Measurements from ENCODE around the gene PTPN5.
"Not testable (repeated sequence)": the region's sequence is repeated elsewhere in the genome, so short reads cannot be mapped to it uniquely, and the experiment has no call there.

The PTPN5 gene

GRCh38 chr11:18791207-18791968 lies at the start of gene PTPN5:
Gene PTPN5 (minus strand): TSS chr11:18791798. CDS start chr11:18771958, 19,840 bp downstream.
- no peaks in the 10 kb centered on the region for H3K4me1 ChIP-seq (ENCODE audit: control insufficient read depth in 2 of 2, insufficient read depth in 2 of 2, low read length in 2 of 2)
- no peak within 1 kb of the TSS for H3K27ac ChIP-seq (ENCODE audit: low read depth in 2 of 2, low read length in 2 of 2)
- no peak within 1 kb of the TSS for H3K9ac ChIP-seq (ENCODE audit: low read depth in 1 of 2, low read length in 2 of 2)
- peaks cover 23 to 28% of the 10 kb centered on the region in 2 donors for H3K27me3 ChIP-seq (ENCODE audit: control insufficient read depth in 2 of 2, insufficient read depth in 2 of 2, low read length in 2 of 2)
- no peaks in the 10 kb centered on the region for H3K9me3 ChIP-seq (ENCODE audit: control insufficient read depth in 2 of 2, low read length in 2 of 2)
- H3K4me3 ChIP-seq (ENCODE audit: low read length in 2 of 2): no peak within 1 kb of the TSS
- no peaks in the 10 kb centered on the region for H3K36me3 ChIP-seq (ENCODE audit: control insufficient read depth in 2 of 2, insufficient read depth in 2 of 2, low read length in 2 of 2)

DNA sequence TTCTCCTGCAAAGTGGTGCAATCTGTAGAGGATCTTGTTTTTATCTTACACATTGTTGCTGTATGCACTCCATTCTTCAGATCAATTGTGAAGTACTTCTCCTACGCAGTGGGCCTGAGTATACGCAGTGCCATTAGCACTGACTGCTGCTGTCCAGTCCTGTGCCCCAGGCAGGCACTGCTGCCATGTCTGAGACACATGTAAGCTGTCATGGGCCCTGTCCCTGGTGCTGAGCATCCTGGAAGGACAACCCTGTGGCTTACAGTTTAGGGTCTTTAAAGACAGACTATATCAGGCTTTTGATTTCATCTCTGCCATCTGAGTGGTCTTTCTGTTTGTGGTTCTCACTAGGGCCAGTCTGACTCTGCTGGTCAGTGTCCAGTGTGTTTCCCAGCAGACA lies 44.8 kb upstream of the PTPN5 start:
- H3K9me3 ChIP-seq (ENCODE audit: control insufficient read depth in 2 of 2, low read length in 2 of 2): no peaks in the 10 kb centered on the region
- no peaks in the 10 kb centered on the region for H3K4me1 ChIP-seq (ENCODE audit: control insufficient read depth in 2 of 2, insufficient read depth in 2 of 2, low read length in 2 of 2)
- no peaks in the 10 kb centered on the region for H3K27me3 ChIP-seq (ENCODE audit: control insufficient read depth in 2 of 2, insufficient read depth in 2 of 2, low read length in 2 of 2)
- no peak overlapping the region for H3K4me3 ChIP-seq (ENCODE audit: low read length in 2 of 2)
- no peak overlapping the region for H3K27ac ChIP-seq (ENCODE audit: low read depth in 2 of 2, low read length in 2 of 2)
- no peak overlapping the region for H3K9ac ChIP-seq (ENCODE audit: low read depth in 1 of 2, low read length in 2 of 2)
- no peaks in the 10 kb centered on the region for H3K36me3 ChIP-seq (ENCODE audit: control insufficient read depth in 2 of 2, insufficient read depth in 2 of 2, low read length in 2 of 2)

GRCh38 chr11:18834754-18835466 lies 43.3 kb upstream of the PTPN5 start:
- Histone ChIP-seq H3K36me3 (ENCODE audit: control insufficient read depth in 2 of 2, insufficient read depth in 2 of 2, low read length in 2 of 2) (no peaks in the 10 kb centered on the region), H3K4me3 (ENCODE audit: low read length in 2 of 2) (no peak overlapping the region), H3K4me1 (ENCODE audit: control insufficient read depth in 2 of 2, insufficient read depth in 2 of 2, low read length in 2 of 2) (no peaks in the 10 kb centered on the region), H3K9me3 (ENCODE audit: control insufficient read depth in 2 of 2, low read length in 2 of 2) (no peaks in the 10 kb centered on the region), H3K27me3 (ENCODE audit: control insufficient read depth in 2 of 2, insufficient read depth in 2 of 2, low read length in 2 of 2) (peaks cover 0 to 2% of the 10 kb centered on the region in 2 donors), H3K9ac (ENCODE audit: low read depth in 1 of 2, low read length in 2 of 2) (no peak overlapping the region), H3K27ac (ENCODE audit: low read depth in 2 of 2, low read length in 2 of 2) (no peak overlapping the region)

DNA sequence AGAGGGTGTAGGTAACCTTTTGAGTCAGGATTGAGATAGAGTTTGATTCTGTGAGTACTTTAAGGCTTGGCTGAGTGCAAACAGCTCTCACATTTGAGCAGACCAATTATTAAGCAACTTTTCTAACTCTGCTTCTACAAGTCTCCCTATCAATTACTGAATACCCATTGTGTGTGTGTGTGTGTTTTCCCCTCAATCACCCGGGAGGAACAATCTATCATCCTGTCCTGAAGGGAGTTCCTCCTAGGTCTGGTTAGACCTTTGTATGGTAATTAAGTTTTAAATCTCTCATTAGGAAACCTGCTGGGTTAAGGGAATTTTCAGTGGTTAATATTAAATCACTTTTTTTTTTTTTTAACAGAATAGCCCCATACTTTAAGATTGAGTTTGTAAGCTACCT lies 28.6 kb upstream of the PTPN5 start:
- H3K4me1 ChIP-seq (ENCODE audit: control insufficient read depth in 2 of 2, insufficient read depth in 2 of 2, low read length in 2 of 2); H3K4me3 ChIP-seq (ENCODE audit: low read length in 2 of 2); H3K9ac ChIP-seq (ENCODE audit: low read depth in 1 of 2, low read length in 2 of 2); H3K36me3 ChIP-seq (ENCODE audit: control insufficient read depth in 2 of 2, insufficient read depth in 2 of 2, low read length in 2 of 2); H3K9me3 ChIP-seq (ENCODE audit: control insufficient read depth in 2 of 2, low read length in 2 of 2); H3K27me3 ChIP-seq (ENCODE audit: control insufficient read depth in 2 of 2, insufficient read depth in 2 of 2, low read length in 2 of 2); H3K27ac ChIP-seq (ENCODE audit: low read depth in 2 of 2, low read length in 2 of 2): not testable (repeated sequence)

DNA sequence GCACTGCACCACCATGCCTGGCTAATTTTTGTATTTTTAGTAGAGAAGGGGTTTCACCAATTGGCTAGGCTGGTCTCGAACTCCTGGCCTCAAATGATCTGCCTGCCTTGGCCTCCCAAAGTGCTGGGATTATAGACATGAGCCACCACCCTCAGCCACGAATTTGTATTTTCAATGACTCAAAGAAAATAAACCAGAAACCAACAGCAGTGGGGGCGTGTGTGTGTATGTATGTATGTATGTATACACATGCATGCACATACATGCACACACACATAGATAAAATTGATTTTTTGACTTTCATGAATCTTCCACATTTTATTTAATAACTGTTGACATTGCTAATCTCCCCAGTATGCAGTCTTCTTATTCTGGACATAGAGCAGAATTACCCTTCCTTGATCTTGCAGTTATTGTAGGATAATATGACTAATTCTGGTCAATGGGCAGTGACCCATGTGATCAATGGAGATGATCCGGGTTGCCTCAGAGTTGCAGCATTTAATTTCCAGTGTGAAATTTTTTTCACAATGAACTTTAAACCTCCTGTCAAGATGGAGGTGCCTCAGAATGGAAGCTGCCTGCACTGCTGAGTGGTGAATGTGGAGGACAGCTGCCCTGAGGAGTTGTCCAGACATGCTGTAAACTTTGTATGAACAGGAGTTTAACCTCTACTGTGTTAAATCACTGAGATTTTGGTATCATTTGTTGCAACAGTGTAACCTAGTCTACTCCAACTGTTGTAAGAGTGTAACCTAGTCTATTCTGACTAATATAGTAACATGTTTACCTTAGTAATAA lies 12.8 kb upstream of the PTPN5 start:
- Histone ChIP-seq H3K4me3 (ENCODE audit: low read length in 2 of 2) (no peak overlapping the region), H3K4me1 (ENCODE audit: control insufficient read depth in 2 of 2, insufficient read depth in 2 of 2, low read length in 2 of 2) (no peaks in the 10 kb centered on the region), H3K27me3 (ENCODE audit: control insufficient read depth in 2 of 2, insufficient read depth in 2 of 2, low read length in 2 of 2) (no peaks in the 10 kb centered on the region), H3K27ac (ENCODE audit: low read depth in 2 of 2, low read length in 2 of 2) (no peak overlapping the region), H3K9me3 (ENCODE audit: control insufficient read depth in 2 of 2, low read length in 2 of 2) (no peaks in the 10 kb centered on the region), H3K9ac (ENCODE audit: low read depth in 1 of 2, low read length in 2 of 2) (no peak overlapping the region), H3K36me3 (ENCODE audit: control insufficient read depth in 2 of 2, insufficient read depth in 2 of 2, low read length in 2 of 2) (no peaks in the 10 kb centered on the region)

DNA sequence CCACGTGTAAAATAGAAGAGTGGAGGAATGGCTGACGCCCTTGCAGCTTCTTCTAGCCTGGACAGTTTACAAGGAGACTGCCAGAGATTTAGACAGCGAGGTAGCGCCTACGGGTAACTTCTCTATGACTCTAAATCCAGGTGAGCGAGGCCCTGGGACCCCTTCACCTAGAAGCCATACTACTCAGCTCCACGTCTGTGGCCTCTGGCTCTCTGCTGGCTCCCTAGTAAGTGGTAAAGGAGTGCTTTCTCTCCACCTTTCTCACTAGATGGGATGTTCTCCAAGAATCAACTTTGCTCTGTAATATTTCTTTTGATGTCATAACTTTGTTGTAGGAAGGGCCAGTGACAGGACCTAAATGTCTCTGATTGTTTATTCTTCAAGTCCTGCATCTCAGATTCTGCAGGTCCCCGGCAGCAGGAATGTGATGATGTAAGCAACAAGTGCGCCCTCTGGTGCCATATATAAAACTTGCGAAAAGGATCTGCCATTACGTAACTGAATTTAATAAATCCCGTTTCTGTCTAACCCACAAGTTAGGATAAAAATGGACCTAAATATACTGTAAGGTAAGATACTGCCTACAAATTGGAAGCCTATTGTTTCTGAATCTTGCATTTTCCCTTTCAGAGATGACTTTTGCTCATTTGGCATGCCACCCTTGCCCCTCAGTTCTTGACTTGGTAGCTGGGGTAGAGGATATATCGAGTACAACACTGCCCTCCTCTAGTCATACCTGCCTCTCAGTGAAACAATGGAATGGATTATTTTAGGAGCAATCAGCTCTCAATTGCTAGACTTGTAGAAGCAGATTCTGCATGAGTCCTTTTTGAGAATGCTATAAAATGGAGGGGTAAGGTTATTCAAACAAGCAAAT lies 11.0 kb upstream of the PTPN5 start:
- no peak overlapping the region for H3K4me3 ChIP-seq (ENCODE audit: low read length in 2 of 2)
- no peak overlapping the region for H3K9ac ChIP-seq (ENCODE audit: low read depth in 1 of 2, low read length in 2 of 2)
- H3K27ac ChIP-seq (ENCODE audit: low read depth in 2 of 2, low read length in 2 of 2): no peak overlapping the region
- no peaks in the 10 kb centered on the region for H3K4me1 ChIP-seq (ENCODE audit: control insufficient read depth in 2 of 2, insufficient read depth in 2 of 2, low read length in 2 of 2)
- H3K36me3 ChIP-seq (ENCODE audit: control insufficient read depth in 2 of 2, insufficient read depth in 2 of 2, low read length in 2 of 2): no peaks in the 10 kb centered on the region
- H3K9me3 ChIP-seq (ENCODE audit: control insufficient read depth in 2 of 2, low read length in 2 of 2): no peaks in the 10 kb centered on the region
- H3K27me3 ChIP-seq (ENCODE audit: control insufficient read depth in 2 of 2, insufficient read depth in 2 of 2, low read length in 2 of 2): no peaks in the 10 kb centered on the region

DNA sequence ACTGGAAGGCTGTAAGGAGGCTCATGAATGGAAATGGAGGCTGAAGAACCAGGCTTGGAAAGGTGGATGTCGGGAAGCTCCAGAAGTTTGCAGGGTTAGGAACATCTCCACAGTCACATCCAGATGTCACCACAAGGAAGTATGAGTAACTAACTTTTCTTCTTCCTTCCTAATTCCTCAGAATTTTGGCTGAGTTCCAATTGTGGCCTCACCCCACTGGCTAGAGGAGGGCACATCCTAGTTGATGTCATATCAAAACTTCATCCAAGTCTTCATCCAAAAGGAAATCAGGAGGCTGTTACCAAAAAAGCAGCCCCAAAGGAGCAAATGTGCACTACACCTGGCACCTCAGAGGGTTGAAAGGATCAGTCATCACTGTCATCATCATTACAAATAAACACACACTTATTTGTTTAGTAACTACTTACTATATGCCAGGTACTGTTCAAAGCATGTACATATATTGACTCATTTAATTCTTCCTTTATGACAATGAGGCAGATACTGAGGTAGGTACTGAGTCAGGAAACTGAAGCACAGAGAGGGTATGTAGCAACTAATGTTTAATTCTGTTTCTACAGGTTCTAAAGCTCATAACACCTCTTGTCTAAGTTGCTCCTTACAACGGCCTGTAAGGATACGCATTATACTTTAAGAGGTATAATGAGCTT lies 7.3 kb upstream of the PTPN5 start:
- H3K4me3 ChIP-seq (ENCODE audit: low read length in 2 of 2): no peak overlapping the region
- H3K9me3 ChIP-seq (ENCODE audit: control insufficient read depth in 2 of 2, low read length in 2 of 2): no peaks in the 10 kb centered on the region
- no peaks in the 10 kb centered on the region for H3K36me3 ChIP-seq (ENCODE audit: control insufficient read depth in 2 of 2, insufficient read depth in 2 of 2, low read length in 2 of 2)
- no peaks in the 10 kb centered on the region for H3K4me1 ChIP-seq (ENCODE audit: control insufficient read depth in 2 of 2, insufficient read depth in 2 of 2, low read length in 2 of 2)
- no peak overlapping the region for H3K9ac ChIP-seq (ENCODE audit: low read depth in 1 of 2, low read length in 2 of 2)
- peaks cover 6 to 9% of the 10 kb centered on the region in 2 donors for H3K27me3 ChIP-seq (ENCODE audit: control insufficient read depth in 2 of 2, insufficient read depth in 2 of 2, low read length in 2 of 2)
- no peak overlapping the region for H3K27ac ChIP-seq (ENCODE audit: low read depth in 2 of 2, low read length in 2 of 2)

DNA sequence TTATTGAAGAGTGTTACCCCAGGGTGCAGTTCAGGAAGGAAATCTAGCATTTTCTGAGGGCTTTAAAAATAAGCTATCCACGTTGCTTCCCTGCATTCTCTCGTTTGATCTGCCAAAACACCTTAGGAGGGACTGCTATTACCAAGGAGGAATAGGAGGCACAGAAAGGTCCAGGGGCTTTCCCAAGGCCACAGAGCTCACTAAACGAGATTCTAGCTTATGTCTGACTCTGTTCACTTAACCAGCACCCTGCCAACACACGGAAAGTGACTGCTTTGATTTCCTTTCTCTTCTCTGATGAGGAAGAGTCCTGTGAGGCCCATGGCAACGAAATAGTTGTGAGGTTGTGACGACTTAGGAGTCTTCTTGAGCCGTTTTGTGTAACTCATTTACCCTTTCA lies 3.4 kb upstream of the PTPN5 start:
- H3K4me3 ChIP-seq (ENCODE audit: low read length in 2 of 2): no peak overlapping the region
- no peaks in the 10 kb centered on the region for H3K36me3 ChIP-seq (ENCODE audit: control insufficient read depth in 2 of 2, insufficient read depth in 2 of 2, low read length in 2 of 2)
- peaks cover 23 to 26% of the 10 kb centered on the region in 2 donors for H3K27me3 ChIP-seq (ENCODE audit: control insufficient read depth in 2 of 2, insufficient read depth in 2 of 2, low read length in 2 of 2)
- no peak overlapping the region for H3K9ac ChIP-seq (ENCODE audit: low read depth in 1 of 2, low read length in 2 of 2)
- H3K27ac ChIP-seq (ENCODE audit: low read depth in 2 of 2, low read length in 2 of 2): no peak overlapping the region
- no peaks in the 10 kb centered on the region for H3K9me3 ChIP-seq (ENCODE audit: control insufficient read depth in 2 of 2, low read length in 2 of 2)
- no peaks in the 10 kb centered on the region for H3K4me1 ChIP-seq (ENCODE audit: control insufficient read depth in 2 of 2, insufficient read depth in 2 of 2, low read length in 2 of 2)

DNA sequence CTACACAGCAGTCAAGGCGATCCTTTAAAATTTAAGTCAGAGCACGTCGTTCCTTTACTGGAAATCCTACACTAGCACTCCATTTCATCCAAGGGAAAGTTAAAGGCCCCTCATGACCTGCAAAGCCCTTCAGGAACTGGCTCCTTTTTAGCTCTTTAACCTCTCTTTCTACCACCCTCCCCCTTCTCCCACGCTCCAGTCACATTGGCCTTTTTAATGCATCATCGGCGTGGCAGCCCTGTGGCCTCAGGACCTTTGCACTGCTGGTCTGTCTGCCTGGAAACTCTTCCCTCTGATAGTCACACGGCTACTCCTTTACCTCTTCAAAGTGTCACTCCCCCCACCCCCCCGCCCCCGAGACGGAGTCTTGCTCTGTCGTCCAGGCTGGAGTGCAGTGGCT lies 1.2 kb upstream of the PTPN5 start:
- Histone ChIP-seq H3K9ac (ENCODE audit: low read depth in 1 of 2, low read length in 2 of 2) (no peak overlapping the region), H3K27me3 (ENCODE audit: control insufficient read depth in 2 of 2, insufficient read depth in 2 of 2, low read length in 2 of 2) (peaks cover 23 to 28% of the 10 kb centered on the region in 2 donors), H3K4me1 (ENCODE audit: control insufficient read depth in 2 of 2, insufficient read depth in 2 of 2, low read length in 2 of 2) (no peaks in the 10 kb centered on the region), H3K36me3 (ENCODE audit: control insufficient read depth in 2 of 2, insufficient read depth in 2 of 2, low read length in 2 of 2) (no peaks in the 10 kb centered on the region), H3K9me3 (ENCODE audit: control insufficient read depth in 2 of 2, low read length in 2 of 2) (no peaks in the 10 kb centered on the region), H3K27ac (ENCODE audit: low read depth in 2 of 2, low read length in 2 of 2) (no peak overlapping the region), H3K4me3 (ENCODE audit: low read length in 2 of 2) (no peak overlapping the region)

All from mucosa of rectum (tissue), 2 donors.